Right lobe of liver (tissue), 4 donors: Measurements from ENCODE around the gene OGFRL1.

Experiments
- POLR2A ChIP-seq: fragments of 450-650 bp; IDR thresholded peaks from one replicate; pipeline ENCODE4 v1.6.1; 2017; ENCODE audit warnings: antibody characterized with exemption, mild to moderate bottlenecking
- TF ChIP-seq, protein P1 (sequence below), 4 donors: fragments of 200-600 bp in 3 of 4; fragments of 450-650 bp in 1 of 4; IDR thresholded peaks; one replicate each; pipeline versions ENCODE4 v1.5.1 to v1.8.0; 2016 to 2022; ENCODE audit warnings: antibody characterized with exemption in 4 of 4, mild to moderate bottlenecking in 2 of 4
- donor health status: DM: no; HTN: no; CAD: no.
- donor health status: DM: no; HTN: no; CAD: no.
- donor health status: DM: no; HTN: yes; CAD: no.

DNA sequence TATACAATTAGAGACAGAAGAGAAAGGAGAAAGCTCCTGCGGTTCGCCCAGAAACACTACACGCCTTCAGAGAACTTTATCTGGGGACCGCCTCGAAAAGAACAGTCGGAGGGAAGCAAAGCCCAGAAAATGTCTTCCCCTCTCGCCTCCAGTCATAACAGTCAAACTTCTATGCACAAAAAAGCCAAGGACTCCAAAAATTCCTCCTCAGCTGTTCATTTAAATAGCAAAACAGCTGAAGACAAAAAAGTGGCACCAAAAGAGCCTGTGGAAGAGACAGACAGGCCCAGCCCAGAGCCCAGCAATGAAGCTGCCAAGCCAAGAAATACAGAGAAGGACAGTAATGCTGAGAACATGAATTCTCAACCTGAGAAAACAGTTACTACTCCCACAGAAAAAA lies 12.9 kb downstream of the OGFRL1 start:
- TF ChIP-seq, protein P1, sequence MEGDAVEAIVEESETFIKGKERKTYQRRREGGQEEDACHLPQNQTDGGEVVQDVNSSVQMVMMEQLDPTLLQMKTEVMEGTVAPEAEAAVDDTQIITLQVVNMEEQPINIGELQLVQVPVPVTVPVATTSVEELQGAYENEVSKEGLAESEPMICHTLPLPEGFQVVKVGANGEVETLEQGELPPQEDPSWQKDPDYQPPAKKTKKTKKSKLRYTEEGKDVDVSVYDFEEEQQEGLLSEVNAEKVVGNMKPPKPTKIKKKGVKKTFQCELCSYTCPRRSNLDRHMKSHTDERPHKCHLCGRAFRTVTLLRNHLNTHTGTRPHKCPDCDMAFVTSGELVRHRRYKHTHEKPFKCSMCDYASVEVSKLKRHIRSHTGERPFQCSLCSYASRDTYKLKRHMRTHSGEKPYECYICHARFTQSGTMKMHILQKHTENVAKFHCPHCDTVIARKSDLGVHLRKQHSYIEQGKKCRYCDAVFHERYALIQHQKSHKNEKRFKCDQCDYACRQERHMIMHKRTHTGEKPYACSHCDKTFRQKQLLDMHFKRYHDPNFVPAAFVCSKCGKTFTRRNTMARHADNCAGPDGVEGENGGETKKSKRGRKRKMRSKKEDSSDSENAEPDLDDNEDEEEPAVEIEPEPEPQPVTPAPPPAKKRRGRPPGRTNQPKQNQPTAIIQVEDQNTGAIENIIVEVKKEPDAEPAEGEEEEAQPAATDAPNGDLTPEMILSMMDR (IDR thresholded peaks at IDR 0.05), result no peak
- no peak for TF ChIP-seq POLR2A
